Stimulated activated CD8-positive, alpha-beta memory T cell treated with anti-CD3 and anti-CD28 coated beads, Interleukin-7, amount 100 ng/mL, for 24 hours (primary cell): ENCODE measurements around the gene RTN1.

Source experiments
- DNase-seq: peaks from one replicate; pipeline ENCODE4 v3.0.0-alpha.2; 2020; ENCODE audit warnings: low read depth

Gene RTN1

DNA sequence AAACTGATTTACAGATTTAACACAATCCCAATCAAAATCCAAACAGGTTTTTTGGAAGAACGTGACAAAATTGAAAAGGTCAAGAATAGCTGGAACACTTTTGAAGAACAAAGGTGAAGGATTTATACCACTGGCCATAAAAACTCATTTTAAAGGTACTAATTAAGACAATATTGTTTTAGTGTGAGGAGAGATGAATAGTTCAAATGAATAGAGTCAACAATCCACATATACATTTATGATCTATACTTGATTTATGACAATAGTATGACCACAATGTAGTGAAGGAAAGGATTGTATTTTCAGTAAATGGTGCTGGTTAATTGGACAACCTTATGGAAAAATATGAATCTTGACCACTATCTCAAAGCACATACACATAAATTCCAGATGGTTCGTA, 323.3 kb downstream of the RTN1 start:
- no peak for DNase-seq
